DMS 273 (cell line): Measurements from ENCODE around the gene SCMH1.

Source experiments
- DNase-seq: peaks from one replicate; lab custom pipeline; 2025; ENCODE audit not compliant: unreplicated experiment; lab: John Stamatoyannopoulos, UW

The SCMH1 gene

DNA sequence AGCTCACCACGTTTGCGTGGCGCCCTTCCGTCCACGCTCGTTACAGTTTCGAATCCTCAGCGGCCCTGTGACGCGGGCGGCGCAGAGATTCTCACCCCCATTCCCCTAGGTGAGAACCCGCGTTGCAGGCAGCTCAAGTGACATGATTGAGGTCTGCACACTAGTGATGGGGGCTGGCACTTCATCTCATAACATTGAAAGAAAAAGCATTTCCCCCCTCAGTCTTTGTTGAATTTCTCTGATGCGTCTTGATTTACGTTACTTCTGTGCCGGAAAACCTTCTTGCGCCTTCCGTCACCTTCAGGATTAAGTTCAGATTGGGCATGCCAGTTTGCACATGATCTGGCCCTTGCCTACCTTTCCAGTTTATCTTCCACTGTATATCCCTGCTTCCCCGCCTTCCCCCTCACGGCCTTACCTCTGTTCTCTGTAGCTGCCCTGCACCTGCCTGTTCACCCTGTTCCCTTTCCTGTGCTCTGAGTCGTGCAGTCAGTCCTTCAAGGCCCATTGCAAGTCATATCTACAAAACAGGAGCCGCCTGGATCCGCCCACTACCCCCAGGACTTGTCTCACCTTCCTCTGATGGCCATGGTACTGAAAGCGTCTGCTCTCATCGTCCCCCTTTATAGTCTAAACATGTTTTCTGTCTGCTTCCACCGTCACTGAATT lies 261.5 kb downstream of the SCMH1 start:
- peak; percentile 99 for DNase-seq

DNA sequence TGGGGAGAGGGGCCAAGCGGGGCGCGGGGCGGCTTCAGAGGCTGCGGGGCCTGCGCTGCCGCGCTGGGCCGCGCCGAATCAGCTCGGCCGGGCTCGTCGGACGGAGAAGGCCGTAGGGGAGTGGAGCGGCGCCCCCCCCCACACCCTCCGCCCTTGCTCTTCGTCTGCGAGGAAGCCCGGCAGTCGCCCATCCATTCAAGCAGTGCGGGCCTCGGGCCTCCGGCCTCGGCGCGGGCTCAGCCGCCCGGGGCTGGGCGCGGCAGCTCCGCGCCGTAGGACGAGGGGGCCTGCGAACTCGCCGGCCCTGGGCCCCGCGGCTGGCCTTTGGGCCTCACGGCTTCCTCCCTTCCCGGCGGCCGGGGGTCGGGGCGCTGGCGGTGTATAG lies 262.0 kb downstream of the SCMH1 start:
- DNase-seq, result no peak

DNA sequence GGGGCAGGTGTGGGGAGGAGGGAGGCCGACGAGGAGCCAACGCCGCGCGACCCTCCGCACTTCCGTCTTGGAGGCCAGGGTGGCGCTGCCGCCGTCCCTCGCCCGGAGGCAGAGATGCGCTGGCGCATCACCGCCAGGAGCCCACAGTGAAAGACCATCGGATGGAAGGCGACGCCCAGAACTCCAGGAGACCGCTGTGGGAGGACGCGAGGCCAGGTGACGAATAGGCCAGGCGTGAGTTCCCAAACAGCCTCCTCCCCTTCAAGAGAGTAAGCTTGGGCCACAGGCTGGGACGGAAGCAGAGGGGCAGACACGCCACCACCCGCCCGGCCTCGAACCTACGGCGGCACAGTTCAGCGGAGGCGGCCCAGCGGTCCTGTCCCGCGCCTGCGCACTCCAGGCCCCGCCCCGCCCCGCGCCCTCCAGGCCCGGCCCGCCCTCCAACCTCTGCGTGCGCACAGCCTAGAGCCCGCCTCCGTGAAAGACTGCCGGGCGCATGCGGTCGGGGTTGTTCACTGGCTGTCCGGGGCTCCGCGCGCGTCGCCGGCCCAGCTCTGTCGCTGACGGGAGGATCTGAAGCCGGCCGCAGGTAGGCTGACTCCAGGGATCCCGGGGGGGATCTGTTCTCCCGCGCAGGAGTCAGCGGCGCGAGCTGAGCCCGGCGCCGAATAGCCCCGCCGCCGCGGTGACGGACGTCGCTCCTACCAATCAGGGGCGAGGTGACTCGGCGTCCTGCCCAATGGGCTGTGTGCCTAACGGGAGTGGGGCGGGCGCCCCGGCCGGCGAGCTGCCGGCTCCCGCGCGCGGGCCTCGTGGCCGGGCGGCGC lies 262.7 kb downstream of the SCMH1 start, which contains the start of gene CTPS1:
Gene CTPS1, plus strand, starts transcription at position 456 of the 827 bp plus-strand sequence. CDS start 3,595 bp downstream, outside the sequence.
- DNase-seq, result peak; percentile 100

DNA sequence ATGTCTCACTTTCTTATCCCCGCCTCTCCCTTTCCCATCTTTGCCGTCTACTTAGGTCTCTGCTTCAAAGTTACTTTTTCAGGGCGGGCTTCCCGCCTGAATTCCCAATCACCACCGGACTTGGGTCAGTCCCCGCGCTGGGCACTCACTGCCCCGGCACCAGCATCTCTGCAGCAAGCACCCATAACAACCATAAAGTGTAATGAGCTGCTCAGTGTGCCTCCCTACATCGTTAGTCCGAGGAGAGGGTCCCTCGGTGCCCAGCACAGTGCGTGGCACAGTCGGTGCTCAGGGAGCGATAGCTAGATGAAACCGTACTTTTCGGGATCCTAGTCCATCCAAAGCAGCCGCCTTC lies 263.2 kb downstream of the SCMH1 start:
- peak; percentile 97 for DNase-seq

DNA sequence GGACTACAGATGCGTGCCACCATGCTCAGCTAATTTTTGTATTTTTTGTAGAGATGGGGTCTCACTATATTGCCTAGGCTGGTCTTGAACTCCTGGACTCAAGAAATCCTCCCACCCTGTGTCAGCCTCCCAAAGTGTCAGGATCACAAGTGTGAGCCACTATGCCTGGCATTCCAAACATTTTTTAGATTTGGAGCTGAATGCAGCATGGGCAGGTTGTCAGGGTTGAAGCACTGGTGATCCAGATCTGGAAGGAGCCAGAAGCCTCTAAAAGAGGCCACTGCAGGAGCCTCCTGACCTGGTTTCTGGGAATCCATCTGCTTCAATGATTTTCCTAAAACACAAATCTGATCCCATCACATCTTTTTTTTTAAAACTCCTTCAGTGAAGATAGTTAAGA lies 264.4 kb downstream of the SCMH1 start:
- DNase-seq, result no peak
